Epidermal melanocyte (primary cell): ENCODE results near the gene CELF4.

Experiments used
- DNase-seq: peaks from one replicate; pipeline ENCODE4 v3.0.0; 2011; ENCODE audit warnings: low spot score; ENCODE audit not compliant: insufficient read length

CELF4 gene

GRCh38 chr18:37261988-37262387 is 303.6 kb downstream of the CELF4 start:
- no peak for DNase-seq

DNA sequence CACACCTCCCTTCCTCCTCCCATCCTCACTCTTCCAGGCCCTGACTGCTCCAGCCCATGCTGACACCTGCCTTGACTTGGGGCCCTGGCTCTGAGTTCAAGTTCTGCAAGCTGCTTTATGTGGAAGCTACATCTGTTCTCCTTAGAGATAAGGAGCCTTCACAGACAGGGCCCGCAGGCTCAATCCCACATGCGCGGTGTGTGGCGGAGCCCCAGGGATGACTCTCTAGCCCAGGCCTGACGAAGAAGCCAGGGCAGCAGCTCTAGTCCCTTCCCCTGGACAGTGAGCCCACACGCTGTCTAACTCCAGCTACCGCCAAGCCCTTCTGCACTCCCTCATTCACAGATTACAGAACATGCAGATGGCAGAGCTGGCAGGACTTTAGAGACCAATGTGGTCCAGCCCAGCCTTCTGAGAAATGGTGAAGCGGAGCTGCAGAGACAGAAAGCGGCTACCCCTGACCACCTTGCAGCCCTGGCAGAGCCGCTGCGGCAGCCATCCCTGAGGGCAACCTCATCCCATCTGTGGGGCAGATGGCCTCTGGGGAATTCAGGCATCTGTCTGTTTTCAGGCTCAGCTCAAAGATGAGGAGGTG is 304.3 kb downstream of the CELF4 start:
- no peak for DNase-seq

GRCh38 chr18:37260367-37261093 is 305.1 kb downstream of the CELF4 start:
- no peak for DNase-seq

DNA sequence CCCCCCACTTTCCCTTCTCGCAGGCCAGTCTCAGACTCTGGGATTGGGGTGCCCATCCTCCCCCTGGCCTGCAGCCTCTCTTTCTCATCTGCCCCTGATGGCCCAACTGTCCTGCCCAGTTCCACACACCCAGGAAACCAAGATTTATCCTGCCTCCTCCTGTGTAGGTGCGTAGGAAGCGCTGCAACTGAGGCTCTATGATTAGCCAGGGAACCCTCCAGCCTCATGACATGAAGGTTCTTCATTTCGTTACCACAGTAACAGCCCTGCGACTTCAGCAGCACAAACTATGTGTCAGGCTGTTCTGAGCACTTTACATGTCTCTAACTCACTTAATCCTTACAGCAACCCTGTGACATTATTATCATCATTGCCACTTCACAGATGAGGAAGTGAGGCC is 305.9 kb downstream of the CELF4 start:
- no peak for DNase-seq

GRCh38 chr18:37258819-37259218 is 306.8 kb downstream of the CELF4 start:
- no peak for DNase-seq

- DNase-seq = no peak
Observed at GRCh38 chr18:37258131-37258530, 307.5 kb downstream of the CELF4 start.

GRCh38 chr18:37254973-37255372 is 310.6 kb downstream of the CELF4 start:
- DNase-seq = no peak

- no peak for DNase-seq
Observed at GRCh38 chr18:37254236-37254754, 311.3 kb downstream of the CELF4 start.

GRCh38 chr18:37253394-37254235 is 312.0 kb downstream of the CELF4 start:
- DNase-seq = no peak

- no peak for DNase-seq
Observed at GRCh38 chr18:37252854-37253393, 312.7 kb downstream of the CELF4 start.

- DNase-seq = no peak
Observed at GRCh38 chr18:37252342-37252741, 313.3 kb downstream of the CELF4 start.

DNA sequence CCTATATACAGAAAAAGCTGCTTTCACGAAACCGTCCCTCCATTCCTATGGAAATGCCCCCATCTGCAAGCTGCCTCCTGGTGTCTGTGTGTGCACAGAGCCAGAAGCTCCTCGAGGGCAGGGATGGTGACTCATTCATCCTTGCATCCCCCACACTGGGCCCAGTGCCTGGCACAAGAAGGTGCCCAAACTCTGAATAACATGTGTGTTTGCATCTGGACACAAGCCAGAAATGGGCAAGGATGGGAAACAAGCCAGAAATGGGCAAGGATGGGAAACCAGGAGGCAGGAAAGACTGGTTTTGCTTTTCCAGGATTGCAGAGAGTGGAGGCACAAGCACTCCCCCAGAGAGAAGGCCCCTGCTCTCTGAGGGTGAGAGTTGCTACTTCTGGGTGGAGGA is 313.9 kb downstream of the CELF4 start:
- DNase-seq = no peak

DNA sequence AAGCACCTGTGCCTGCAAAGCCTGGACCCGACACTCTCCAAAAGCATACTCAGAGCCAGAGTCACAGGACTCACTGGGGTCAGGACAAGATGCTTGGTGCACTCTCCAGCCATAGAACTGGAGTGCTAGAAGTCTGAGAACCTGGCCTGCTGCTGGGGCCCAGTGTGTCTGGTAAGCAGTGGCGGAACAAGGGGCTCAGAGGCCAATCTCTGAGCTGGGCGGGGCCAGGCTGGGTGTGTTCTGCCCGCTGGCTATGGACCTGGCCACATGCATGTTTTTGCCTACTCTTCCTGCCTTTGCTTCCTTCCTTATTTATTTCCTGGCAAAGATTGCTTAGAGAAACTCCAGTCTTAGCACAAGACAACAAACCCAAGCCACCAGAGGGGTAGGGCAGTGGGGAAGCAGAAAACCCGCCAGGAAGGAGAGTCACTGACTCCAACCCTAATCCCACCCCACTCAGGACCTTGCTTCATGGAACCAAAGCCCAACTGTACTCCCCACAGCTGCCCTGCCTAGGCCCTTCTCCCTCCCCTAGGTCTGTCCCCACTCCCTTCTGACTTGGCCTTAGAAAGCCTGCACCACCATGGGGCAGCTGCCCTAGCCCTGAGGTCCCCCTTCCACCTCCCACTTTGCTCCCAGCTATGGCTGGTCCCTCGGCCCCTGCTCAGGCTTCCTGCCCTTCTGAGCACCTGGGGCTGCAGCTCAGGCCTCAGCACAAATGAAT is 315.5 kb downstream of the CELF4 start:
- no peak for DNase-seq

DNA sequence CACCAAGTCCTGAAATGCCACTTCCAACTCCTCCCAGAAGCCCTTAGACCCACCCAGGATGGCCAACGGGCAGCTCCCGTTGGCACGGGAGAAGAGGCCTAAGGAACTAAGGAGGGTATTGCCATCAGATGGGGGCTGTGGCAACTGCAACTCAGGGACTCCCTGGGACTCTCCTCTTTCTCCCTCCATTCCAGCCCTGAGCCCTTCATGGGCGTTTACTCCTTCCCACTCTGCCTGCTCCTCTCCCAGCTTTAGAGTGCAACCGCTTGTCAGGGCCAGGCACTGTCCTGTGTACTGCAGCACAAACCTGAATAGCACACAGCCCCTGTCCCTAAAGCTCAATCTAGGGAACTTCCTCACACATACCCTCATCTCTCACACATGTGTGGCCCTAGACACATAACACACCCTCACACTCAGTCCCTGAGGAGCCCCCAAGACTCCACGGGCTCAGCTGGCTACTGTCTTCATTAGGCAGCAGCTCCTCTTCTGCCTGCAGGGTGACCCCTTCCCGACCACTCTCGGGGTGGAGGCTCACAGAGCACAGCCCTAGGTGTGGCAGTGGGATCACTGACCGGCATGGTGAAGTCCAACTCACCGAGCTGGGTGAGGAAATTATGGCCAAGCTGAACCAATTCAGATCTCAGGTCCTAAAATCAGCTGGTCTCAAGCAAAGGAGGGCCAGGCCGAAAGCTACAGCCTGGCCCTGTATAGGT is 316.3 kb downstream of the CELF4 start:
- no peak for DNase-seq

DNA sequence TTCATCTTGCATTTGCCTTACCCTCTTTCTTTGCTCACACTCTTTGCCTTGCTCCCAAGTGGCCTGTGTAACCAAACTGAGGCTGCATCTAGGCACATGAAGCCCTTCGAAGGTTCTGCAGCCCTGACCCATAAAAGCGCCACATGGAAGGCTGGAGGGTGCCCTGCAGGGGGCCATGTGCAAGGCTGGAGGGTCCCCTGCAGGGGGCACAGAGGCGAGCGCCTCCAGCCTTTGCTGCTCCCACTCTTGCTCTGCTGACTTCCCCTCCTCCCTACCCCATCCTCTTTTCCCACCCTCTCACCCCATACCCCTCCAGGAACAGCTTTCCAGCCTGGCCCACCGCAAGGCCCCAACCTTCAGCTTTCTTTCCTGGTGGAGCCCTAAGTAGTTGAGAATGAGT is 317.3 kb downstream of the CELF4 start:
- DNase-seq = no peak

DNA sequence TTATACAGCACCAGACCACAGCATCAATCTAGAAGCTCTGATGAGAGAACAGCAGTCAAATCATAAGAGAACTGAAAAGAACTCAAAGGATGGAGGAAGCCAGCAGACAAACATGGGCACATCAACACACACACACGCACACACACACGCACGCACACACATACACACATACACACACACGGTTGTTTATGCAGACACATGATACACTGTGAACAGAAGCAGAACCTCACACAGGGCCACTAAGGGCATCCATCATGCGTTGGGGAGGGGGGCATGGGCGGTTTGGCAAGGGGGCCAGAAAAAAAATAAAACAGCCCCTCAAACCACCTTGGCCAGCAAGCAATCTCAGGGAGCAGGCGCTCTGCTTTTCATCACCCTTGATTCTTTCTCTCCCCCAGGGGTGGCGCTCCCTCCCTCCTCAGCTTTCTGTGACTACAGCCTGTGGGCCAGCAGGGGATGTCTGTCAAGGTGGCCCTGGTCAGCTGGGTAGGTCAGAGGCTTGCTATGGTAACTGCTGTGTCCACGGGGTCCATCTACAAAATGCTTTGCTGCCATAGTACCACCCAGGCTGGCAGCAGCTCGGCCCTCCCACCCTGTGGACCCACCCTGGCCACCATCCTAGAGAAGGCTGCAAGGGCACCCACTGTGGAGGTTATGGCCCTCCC is 318.0 kb downstream of the CELF4 start:
- no peak for DNase-seq

GRCh38 chr18:37246779-37247340 is 318.7 kb downstream of the CELF4 start:
- DNase-seq = no peak

GRCh38 chr18:37244618-37245017 is 321.0 kb downstream of the CELF4 start:
- no peak for DNase-seq

DNA sequence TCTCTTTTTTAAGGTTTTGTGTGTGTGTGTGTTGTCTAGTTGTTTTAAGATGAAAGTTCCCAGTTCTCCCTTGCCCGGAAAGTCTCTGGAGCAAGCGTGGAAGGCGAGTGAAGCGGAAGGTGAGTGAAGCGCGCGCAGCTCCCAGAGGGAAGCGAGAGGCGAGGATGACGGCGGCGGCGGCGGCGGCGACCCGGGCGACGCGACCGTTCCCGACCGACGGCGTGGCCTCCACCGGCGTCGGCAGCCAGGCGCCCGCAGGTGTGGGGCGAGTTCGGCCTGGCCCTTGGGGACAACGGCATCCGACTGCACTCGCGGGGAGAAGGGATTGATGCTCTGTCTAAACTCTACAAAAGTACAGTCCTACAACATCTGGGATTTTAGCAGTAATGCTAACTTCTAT is 321.9 kb downstream of the CELF4 start:
- DNase-seq = no peak
